GM06990 (cell line): ENCODE measurements around the gene HNF4A.

Source experiments
- DNase-seq: peaks from one replicate; pipeline ENCODE4 v3.0.0-alpha.2; 2011; ENCODE audit not compliant: insufficient read length; ENCODE audit errors: extremely low read depth
- H3K27me3 ChIP-seq: replicated peaks from 2 replicates; pipeline ENCODE4 v1.6.0; 2011; ENCODE audit warnings: low read length; ENCODE audit not compliant: control insufficient read depth, insufficient read depth
- H3K36me3 ChIP-seq: 2 replicates; pipeline ENCODE4 v1.5.1; 2011; ENCODE audit warnings: low read length; ENCODE audit not compliant: control insufficient read depth, insufficient read depth
- H3K4me3 ChIP-seq: replicated peaks from 2 replicates; pipeline ENCODE4 v1.5.1; 2011; ENCODE audit warnings: low read depth, mild to moderate bottlenecking, control low read depth, low read length
- TF ChIP-seq, protein P1 (sequence below): IDR thresholded peaks from 2 replicates; pipeline ENCODE4 v1.5.1; 2011; ENCODE audit warnings: low read length, control low read depth, mild to moderate bottlenecking, inconsistent platforms; ENCODE audit not compliant: insufficient read depth, poor library complexity, severe bottlenecking

Gene HNF4A

DNA sequence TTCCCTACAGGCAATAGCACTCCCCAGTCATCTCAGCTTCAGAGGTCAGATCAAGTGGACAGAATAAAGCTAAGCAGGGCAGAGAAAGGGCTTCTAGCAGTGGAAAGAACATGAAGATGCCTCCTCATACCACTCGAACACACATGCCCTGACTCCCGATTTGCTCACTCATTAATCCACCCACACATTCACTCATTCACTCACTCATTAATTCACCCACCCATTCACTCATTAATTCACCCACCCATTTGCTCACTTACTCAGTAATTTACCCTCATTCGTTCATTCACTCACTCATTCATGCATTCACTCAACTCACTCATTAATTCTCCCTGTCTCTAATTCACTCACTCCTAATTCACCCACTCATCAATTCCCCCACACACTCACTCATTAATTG lies 43.9 kb downstream of the HNF4A start:
- DNase-seq = no peak
- no peaks in the 10 kb centered on the region for H3K36me3 ChIP-seq
- H3K4me3 ChIP-seq = no peak overlapping the region
- TF ChIP-seq, protein P1, sequence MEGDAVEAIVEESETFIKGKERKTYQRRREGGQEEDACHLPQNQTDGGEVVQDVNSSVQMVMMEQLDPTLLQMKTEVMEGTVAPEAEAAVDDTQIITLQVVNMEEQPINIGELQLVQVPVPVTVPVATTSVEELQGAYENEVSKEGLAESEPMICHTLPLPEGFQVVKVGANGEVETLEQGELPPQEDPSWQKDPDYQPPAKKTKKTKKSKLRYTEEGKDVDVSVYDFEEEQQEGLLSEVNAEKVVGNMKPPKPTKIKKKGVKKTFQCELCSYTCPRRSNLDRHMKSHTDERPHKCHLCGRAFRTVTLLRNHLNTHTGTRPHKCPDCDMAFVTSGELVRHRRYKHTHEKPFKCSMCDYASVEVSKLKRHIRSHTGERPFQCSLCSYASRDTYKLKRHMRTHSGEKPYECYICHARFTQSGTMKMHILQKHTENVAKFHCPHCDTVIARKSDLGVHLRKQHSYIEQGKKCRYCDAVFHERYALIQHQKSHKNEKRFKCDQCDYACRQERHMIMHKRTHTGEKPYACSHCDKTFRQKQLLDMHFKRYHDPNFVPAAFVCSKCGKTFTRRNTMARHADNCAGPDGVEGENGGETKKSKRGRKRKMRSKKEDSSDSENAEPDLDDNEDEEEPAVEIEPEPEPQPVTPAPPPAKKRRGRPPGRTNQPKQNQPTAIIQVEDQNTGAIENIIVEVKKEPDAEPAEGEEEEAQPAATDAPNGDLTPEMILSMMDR = no peak
- peaks cover 1% of the 10 kb centered on the region for H3K27me3 ChIP-seq

DNA sequence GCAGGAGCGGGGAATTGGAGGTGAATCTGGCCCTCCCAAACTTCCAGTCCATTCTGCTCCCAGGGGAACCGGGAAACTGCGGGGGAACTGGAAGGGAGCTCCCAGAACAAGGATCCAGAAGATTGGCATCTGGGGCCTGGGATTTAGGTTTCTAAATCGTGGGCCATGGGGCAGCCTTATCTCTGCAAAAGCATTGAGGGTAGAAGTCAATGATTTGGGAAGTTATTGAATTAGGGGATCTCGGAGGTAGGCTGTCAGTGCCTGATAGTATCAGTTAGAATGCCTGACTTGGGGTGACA lies 45.1 kb downstream of the HNF4A start:
- peaks cover 1% of the 10 kb centered on the region for H3K27me3 ChIP-seq
- TF ChIP-seq, protein P1 = no peak
- H3K36me3 ChIP-seq = no peaks in the 10 kb centered on the region
- DNase-seq = no peak
- no peak overlapping the region for H3K4me3 ChIP-seq

DNA sequence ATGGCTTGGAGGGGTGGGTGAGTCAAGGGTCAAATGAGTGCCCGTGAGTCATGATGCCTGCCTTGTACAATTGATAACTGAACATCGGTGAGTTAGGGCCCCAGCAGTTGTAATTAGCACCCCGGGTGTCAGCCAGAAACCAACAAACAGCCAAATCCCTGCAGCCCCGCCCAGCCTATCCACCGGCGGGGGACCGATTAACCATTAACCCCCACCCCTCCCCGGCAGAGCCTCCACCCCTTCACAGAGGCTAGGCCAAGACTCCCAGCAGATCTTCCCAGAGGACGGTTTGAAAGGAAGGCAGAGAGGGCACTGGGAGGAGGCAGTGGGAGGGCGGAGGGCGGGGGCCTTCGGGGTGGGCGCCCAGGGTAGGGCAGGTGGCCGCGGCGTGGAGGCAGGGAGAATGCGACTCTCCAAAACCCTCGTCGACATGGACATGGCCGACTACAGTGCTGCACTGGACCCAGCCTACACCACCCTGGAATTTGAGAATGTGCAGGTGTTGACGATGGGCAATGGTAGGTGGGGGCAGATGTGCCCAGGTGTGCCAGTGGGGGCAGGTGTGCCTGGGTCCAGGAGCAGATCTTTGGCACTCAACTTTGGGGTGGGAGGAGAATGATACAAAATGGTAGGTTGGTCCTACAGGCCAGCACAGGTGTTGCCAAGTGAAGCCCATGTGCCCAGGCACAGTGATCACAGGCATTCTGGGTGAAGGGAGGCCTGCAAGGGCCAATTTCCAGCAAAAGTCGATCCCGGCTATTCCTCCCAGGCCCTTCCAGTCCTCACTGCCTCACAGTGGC lies 45.7 kb downstream of the HNF4A start:
- H3K27me3 ChIP-seq = peaks cover 1% of the 10 kb centered on the region
- no peak overlapping the region for H3K4me3 ChIP-seq
- no peak for DNase-seq
- no peaks in the 10 kb centered on the region for H3K36me3 ChIP-seq
- TF ChIP-seq, protein P1 = no peak

DNA sequence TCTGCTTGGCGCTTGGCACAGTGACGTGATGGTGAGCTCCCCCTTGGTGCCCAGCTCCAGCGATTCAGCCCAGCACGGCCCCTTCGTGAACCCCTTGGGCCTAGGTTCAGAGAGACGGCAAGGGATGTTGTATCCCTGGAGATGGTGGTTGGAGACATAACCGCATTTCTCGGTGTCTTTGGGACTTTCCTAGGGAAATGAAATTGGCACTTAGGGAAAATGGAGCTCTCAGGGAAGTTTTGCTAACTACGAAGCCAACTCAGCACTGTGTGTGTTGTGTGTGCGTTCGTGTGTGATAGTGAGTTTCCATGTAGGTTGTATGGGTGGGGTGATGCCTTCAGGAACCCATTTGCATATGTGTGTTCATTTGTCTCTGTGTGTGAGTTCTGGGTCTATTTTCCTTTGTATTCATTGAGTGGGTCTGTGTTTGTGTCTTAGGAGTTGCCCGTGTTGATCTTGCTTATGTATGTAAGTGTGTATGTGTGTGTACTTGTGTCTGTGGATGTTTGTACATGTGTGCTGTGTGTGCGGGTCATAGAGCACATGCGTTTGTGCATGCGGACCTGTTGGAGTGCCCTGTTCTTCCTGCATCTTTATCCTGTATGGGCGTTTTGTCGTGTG lies 46.4 kb downstream of the HNF4A start:
- Histone ChIP-seq H3K36me3 (no peaks in the 10 kb centered on the region), H3K27me3 (no peaks in the 10 kb centered on the region; the same call in 1 of the 2 replicates), H3K4me3 (no peak overlapping the region)
- TF ChIP-seq, protein P1 = no peak
- DNase-seq = no peak

DNA sequence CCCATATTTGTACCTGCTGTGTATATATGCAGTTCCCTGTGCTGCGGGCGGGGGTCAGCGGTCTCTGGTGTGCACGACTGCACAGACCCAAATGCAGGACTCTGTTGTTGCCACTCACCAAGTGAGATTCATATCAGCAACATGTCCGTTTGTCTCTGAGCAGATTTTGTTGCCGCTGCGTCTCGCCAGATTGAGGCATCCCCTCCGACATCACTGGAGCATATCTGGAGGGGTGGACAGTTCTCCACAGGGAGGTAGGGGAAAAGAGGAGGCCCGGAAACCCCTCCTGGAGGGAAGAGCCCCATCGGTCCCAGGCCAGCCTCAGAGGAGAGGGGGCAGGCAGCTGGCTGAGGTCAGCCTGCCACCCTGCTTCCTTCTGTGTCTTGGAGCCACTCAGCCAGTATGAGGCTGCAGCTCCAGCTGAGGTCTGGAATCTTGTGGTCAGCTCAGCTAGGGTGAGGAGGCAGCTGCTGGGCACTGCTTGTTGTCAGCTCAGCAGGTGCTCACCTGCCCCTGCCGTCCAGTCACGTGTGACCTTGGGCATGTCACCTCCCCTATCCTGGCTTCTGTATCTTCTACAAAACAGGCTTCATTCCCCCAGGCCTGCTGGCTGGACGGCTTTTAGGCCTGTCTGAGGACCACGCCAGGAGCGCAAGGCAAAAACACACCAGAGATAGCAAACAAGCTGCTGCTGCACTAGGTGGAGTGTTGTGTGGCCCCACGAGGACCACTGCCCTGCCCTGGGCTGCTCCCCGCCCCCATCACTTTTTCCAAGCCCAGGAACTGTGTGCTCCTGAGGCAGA lies 47.1 kb downstream of the HNF4A start:
- Histone ChIP-seq H3K27me3 (no peaks in the 10 kb centered on the region; the same call in 1 of the 2 replicates), H3K4me3 (no peak overlapping the region), H3K36me3 (no peaks in the 10 kb centered on the region)
- no peak for DNase-seq
- TF ChIP-seq, protein P1 = no peak
